Endothelial cell (in vitro differentiated cells): ENCODE measurements around the gene DNM1. TPM values are rescaled to one million over a fixed set of nuclear protein-coding genes. Genes with fewer than 3 reads are reported as not detected.

Experiments used
- DNase-seq: peaks from one replicate; pipeline ENCODE4 v3.0.0; 2021; ENCODE audit warnings: low spot score
- H3K27ac Mint-ChIP-seq: one replicate; pipeline ENCODE4 v1.8.0; 2021; ENCODE audit warnings: mixed read lengths, inconsistent platforms; ENCODE audit not compliant: unreplicated experiment
- H3K27me3 Mint-ChIP-seq: one replicate; pipeline ENCODE4 v1.8.0; 2021; ENCODE audit warnings: mild to moderate bottlenecking, moderate library complexity, mixed read lengths, inconsistent platforms; ENCODE audit not compliant: unreplicated experiment
- H3K36me3 Mint-ChIP-seq: one replicate; pipeline ENCODE4 v1.8.0; 2021; ENCODE audit warnings: mild to moderate bottlenecking, low read depth, mixed read lengths, inconsistent platforms; ENCODE audit not compliant: unreplicated experiment
- H3K4me1 Mint-ChIP-seq: one replicate; pipeline ENCODE4 v1.8.0; 2021; ENCODE audit warnings: mild to moderate bottlenecking, mixed read lengths, inconsistent platforms; ENCODE audit not compliant: unreplicated experiment
- H3K4me3 Mint-ChIP-seq: one replicate; pipeline ENCODE4 v1.8.0; 2021; ENCODE audit warnings: mild to moderate bottlenecking, mixed read lengths, inconsistent platforms; ENCODE audit not compliant: unreplicated experiment
- H3K9me3 Mint-ChIP-seq: one replicate; pipeline ENCODE4 v1.8.0; 2021; ENCODE audit warnings: mixed read lengths, inconsistent platforms; ENCODE audit not compliant: unreplicated experiment
- CTCF ChIP-seq: fragments of 200-600 bp; sonication (generic); IDR thresholded peaks from one replicate; pipeline ENCODE4 v1.5.0; 2021; ENCODE audit warnings: antibody characterized with exemption; ENCODE audit not compliant: unreplicated experiment
- total RNA-seq: library from RNA; stranded (reverse); fragmentation: NEBNext Ultra II Directional; extraction: Animal tissue kit (Norgen Biotek cat#: 25700); gene quantifications from one replicate; pipeline ENCODE4 v1.2.1, GENCODE V29; 2021; ENCODE audit not compliant: unreplicated experiment

DNM1 gene
- total RNA-seq, 1 donor from 2014 or later: 8.0 TPM

GRCh38 chr9:128208946-128209669 lies 5.9 kb downstream of the DNM1 start:
- Mint-ChIP-seq H3K4me3 (no peak overlapping the region), H3K27ac (no peak overlapping the region), H3K4me1 (peaks cover 15% of the 10 kb centered on the region), H3K9me3 (peaks cover 3% of the 10 kb centered on the region), H3K27me3 (peaks cover 15% of the 10 kb centered on the region), H3K36me3 (peaks cover 3% of the 10 kb centered on the region)
- TF ChIP-seq CTCF: no peak
- DNase-seq: no peak

- H3K9me3 Mint-ChIP-seq: peaks cover 3% of the 10 kb centered on the region
- TF ChIP-seq CTCF: no peak
- no peak overlapping the region for H3K4me3 Mint-ChIP-seq
- peaks cover 3% of the 10 kb centered on the region for H3K36me3 Mint-ChIP-seq
- no peak overlapping the region for H3K27ac Mint-ChIP-seq
- H3K27me3 Mint-ChIP-seq: peaks cover 10% of the 10 kb centered on the region
- DNase-seq: no peak
- peaks cover 13% of the 10 kb centered on the region for H3K4me1 Mint-ChIP-seq
These were observed 8.2 kb downstream of the DNM1 start for GRCh38 chr9:128211186-128211980.

- H3K27ac Mint-ChIP-seq: no peak overlapping the region
- peaks cover 3% of the 10 kb centered on the region for H3K36me3 Mint-ChIP-seq
- H3K4me3 Mint-ChIP-seq: no peak overlapping the region
- H3K9me3 Mint-ChIP-seq: peaks cover 3% of the 10 kb centered on the region
- peaks cover 8% of the 10 kb centered on the region for H3K27me3 Mint-ChIP-seq
- DNase-seq: no peak
- no peak for TF ChIP-seq CTCF
- peaks cover 8% of the 10 kb centered on the region for H3K4me1 Mint-ChIP-seq
These were observed 8.8 kb downstream of the DNM1 start for GRCh38 chr9:128211981-128212281.

- peaks cover 12% of the 10 kb centered on the region for H3K4me1 Mint-ChIP-seq
- H3K9me3 Mint-ChIP-seq: peaks cover 3% of the 10 kb centered on the region
- H3K27me3 Mint-ChIP-seq: peaks cover 5% of the 10 kb centered on the region
- peaks cover 6% of the 10 kb centered on the region for H3K36me3 Mint-ChIP-seq
- no peak overlapping the region for H3K4me3 Mint-ChIP-seq
- no peak for DNase-seq
- H3K27ac Mint-ChIP-seq: no peak overlapping the region
- TF ChIP-seq CTCF: no peak
These were observed 10.7 kb downstream of the DNM1 start for GRCh38 chr9:128213746-128214497.
